ENCODE results near the gene ELF2.
"Not testable (repeated sequence)": the region's sequence is repeated elsewhere in the genome, so short reads cannot be mapped to it uniquely, and the experiment has no call there.

Gene ELF2

GRCh38 chr4:139184129-139184528, 7.1 kb upstream of the ELF2 start:
- peak; percentile 48 to 77 for DNase-seq

GRCh38 chr4:139177869-139178619, 1.0 kb upstream of the ELF2 start:
- peak; percentile 85 to 88 for DNase-seq

- peak; percentile 27 to 55 for DNase-seq
Observed at GRCh38 chr4:139176302-139177048, 543 bp downstream of the ELF2 start.

GRCh38 chr4:139175646-139176301, 1.2 kb downstream of the ELF2 start:
- peak; percentile 45 to 49 for DNase-seq

- no peak for DNase-seq
Observed at GRCh38 chr4:139171876-139172691, 4.9 kb downstream of the ELF2 start.

- no peak for DNase-seq
Observed at GRCh38 chr4:139170932-139171331, 6.1 kb downstream of the ELF2 start.

GRCh38 chr4:139167774-139168444, 9.1 kb downstream of the ELF2 start:
- peak; percentile 80 to 84 for DNase-seq

- no peak for DNase-seq
Observed at GRCh38 chr4:139164731-139165130, 12.3 kb downstream of the ELF2 start.

- DNase-seq = peak in 1 of 2 experiments; percentile 21
Observed at GRCh38 chr4:139163806-139164206, 13.2 kb downstream of the ELF2 start.

GRCh38 chr4:139157977-139158376, 19.0 kb downstream of the ELF2 start:
- not testable (repeated sequence) for DNase-seq

GRCh38 chr4:139154952-139155557, 22.0 kb downstream of the ELF2 start:
- no peak for DNase-seq

GRCh38 chr4:139154538-139154937, 22.5 kb downstream of the ELF2 start:
- DNase-seq = no peak

- no peak for DNase-seq
Observed at GRCh38 chr4:139154134-139154421, 22.9 kb downstream of the ELF2 start.

GRCh38 chr4:139153411-139154133, 23.4 kb downstream of the ELF2 start:
- no peak for DNase-seq

- no peak for DNase-seq
Observed at GRCh38 chr4:139152249-139152648, 24.8 kb downstream of the ELF2 start.

- DNase-seq = no peak
Observed at GRCh38 chr4:139146926-139147629, 29.9 kb downstream of the ELF2 start.

- DNase-seq = no peak
Observed at GRCh38 chr4:139145552-139145932, 31.5 kb downstream of the ELF2 start.

GRCh38 chr4:139144911-139145551, 32.0 kb downstream of the ELF2 start:
- no peak for DNase-seq

GRCh38 chr4:139144161-139144859, 32.7 kb downstream of the ELF2 start:
- peak; percentile 84 to 86 for DNase-seq

- DNase-seq = no peak
Observed at GRCh38 chr4:139142980-139143379, 34.0 kb downstream of the ELF2 start.

Data from Kasumi-1 (cell line).